ENCODE measurements around the gene ACADSB.

DNA sequence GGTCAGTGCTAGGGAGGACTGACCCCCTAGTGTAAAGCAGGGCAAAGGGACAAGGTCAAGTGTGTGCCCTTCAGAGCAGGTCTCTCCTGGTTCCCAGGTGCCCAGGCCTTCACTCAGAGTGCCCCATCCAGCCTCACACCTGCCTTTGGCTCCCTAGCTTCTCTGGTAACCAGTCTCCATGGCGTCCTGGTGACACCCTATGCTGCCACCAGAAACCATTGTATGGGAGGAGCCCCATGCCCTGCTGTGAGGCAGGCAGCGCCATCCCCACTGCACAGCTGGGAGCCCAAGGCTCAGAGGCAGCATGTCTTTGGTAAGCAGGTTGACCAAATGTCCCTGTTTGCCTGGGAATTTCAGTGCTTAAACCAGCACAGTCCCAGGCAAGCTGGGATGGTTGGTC lies 93.9 kb downstream of the ACADSB start:
- TF ChIP-seq POLR2A (IDR thresholded peaks at IDR 0.05) = no peak
- no peak for TF ChIP-seq POLR2AphosphoS5 (IDR thresholded peaks at IDR 0.05)
- TF ChIP-seq, protein P1, sequence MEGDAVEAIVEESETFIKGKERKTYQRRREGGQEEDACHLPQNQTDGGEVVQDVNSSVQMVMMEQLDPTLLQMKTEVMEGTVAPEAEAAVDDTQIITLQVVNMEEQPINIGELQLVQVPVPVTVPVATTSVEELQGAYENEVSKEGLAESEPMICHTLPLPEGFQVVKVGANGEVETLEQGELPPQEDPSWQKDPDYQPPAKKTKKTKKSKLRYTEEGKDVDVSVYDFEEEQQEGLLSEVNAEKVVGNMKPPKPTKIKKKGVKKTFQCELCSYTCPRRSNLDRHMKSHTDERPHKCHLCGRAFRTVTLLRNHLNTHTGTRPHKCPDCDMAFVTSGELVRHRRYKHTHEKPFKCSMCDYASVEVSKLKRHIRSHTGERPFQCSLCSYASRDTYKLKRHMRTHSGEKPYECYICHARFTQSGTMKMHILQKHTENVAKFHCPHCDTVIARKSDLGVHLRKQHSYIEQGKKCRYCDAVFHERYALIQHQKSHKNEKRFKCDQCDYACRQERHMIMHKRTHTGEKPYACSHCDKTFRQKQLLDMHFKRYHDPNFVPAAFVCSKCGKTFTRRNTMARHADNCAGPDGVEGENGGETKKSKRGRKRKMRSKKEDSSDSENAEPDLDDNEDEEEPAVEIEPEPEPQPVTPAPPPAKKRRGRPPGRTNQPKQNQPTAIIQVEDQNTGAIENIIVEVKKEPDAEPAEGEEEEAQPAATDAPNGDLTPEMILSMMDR (IDR thresholded peaks at IDR 0.05) = no peak

Data from breast epithelium (tissue), 3 donors.